ENCODE data around the gene LBX1. TPM values are rescaled to one million over a fixed set of nuclear protein-coding genes. Genes with fewer than 3 reads are reported as not detected.

The LBX1 gene
- total RNA-seq, 4 donors from 2014 or later, result not detected

DNA sequence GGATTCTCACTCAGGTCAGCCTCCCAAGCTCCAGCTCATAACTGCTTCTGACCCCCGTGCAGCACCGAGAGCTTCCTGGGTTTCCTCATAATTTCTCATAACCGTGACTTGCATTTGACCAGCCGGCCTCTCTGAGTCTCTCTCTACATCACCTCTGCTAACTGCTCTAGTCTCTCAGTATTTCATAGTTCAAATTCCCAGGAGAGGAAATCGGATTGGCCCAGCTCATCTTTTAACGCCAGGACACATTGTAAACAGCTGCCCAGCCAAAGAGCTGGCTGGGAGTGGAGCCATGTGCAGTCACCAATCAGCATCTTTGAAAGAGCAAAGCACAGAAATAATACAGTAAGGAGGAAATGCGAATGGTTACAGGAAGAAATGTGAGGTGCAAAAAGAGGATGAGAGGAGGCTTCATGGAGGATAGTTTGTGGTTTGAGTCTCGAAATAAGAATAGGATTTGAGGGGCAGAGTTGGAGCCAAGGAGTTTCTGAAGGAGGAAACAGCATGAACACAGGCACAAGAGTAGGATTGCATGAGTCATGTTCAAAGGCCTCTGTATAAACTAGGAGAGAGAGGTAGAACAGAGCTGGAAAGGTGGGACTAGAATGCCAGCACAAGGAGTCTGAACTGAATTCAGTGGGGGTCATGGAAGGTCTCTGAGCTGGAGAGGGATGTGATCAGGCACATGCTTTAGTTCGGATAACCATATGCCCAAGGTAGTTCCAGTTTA is 15.2 kb upstream of the LBX1 start:
- TF ChIP-seq, protein P1, sequence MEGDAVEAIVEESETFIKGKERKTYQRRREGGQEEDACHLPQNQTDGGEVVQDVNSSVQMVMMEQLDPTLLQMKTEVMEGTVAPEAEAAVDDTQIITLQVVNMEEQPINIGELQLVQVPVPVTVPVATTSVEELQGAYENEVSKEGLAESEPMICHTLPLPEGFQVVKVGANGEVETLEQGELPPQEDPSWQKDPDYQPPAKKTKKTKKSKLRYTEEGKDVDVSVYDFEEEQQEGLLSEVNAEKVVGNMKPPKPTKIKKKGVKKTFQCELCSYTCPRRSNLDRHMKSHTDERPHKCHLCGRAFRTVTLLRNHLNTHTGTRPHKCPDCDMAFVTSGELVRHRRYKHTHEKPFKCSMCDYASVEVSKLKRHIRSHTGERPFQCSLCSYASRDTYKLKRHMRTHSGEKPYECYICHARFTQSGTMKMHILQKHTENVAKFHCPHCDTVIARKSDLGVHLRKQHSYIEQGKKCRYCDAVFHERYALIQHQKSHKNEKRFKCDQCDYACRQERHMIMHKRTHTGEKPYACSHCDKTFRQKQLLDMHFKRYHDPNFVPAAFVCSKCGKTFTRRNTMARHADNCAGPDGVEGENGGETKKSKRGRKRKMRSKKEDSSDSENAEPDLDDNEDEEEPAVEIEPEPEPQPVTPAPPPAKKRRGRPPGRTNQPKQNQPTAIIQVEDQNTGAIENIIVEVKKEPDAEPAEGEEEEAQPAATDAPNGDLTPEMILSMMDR (IDR thresholded peaks at IDR 0.05), result no peak
- no peak for DNase-seq (ENCODE audit: low spot score)
- ATAC-seq (ENCODE audit: low FRiP score), result peak; percentile 26

DNA sequence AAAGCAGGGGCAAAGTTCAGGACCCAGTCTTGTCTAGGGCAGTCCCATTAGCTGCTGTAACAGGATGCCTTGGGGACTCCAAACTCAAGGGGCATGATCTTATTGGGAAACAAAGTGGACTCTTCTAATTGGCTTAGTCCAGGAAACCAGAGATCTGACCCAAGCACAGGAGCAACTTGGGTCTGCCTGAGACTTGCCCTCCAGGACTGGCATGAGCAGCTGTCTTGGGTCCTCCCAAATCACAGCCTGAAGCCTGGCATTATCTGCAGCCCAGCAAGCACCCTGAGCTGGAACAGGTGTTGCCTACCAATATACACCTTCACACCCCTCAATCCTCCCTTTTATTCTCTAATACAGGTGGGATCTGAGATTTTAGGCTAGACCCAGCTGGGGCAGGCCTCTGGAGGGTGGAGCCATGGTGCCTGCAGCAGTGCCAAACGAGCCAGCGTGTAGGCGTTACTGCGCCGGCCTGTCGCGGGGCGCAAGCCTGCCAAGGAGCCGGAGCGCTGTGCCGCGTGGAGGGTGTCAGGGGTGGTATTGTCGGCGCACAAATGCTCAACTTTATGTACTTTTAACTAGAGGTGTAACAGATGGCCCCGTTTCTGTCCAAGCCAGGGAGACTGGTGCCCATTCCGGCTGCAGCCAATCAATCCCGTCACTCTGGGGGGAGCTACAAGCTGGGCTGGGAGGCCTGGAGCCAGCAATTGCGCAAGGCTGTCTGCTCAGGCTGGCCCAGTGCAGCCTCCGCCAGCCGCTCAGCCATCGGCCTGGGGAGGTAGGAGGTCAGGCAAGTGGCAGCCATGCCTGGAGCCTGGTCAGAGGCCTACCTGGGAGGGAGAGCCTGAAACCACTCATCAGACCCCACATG is 12.8 kb upstream of the LBX1 start:
- peak; percentile 38 for ATAC-seq (ENCODE audit: low FRiP score)
- TF ChIP-seq, protein P1 (IDR thresholded peaks at IDR 0.05), result no peak
- DNase-seq (ENCODE audit: low spot score), result no peak

DNA sequence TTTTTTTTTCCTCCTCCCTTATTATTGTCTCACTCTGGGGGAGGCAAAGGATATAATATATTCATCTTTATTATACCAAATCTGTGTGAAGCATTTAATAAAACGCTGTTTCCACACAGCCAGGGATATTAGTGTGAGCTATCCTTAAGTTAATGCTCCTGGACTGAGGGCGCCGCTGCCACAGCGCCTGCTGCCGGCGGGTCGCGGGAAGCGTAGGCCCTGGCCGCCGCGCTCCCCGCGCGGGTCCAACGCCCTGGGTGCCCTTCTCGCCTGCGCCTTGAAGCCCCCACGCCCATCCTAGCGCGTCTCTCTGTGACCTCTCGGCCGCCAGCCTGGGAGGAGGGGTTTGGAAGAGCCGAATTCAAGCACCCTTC is 9.5 kb upstream of the LBX1 start:
- TF ChIP-seq, protein P1 (IDR thresholded peaks at IDR 0.05), result no peak
- DNase-seq (ENCODE audit: low spot score) (no peak), ATAC-seq (ENCODE audit: low FRiP score) (no peak)

DNA sequence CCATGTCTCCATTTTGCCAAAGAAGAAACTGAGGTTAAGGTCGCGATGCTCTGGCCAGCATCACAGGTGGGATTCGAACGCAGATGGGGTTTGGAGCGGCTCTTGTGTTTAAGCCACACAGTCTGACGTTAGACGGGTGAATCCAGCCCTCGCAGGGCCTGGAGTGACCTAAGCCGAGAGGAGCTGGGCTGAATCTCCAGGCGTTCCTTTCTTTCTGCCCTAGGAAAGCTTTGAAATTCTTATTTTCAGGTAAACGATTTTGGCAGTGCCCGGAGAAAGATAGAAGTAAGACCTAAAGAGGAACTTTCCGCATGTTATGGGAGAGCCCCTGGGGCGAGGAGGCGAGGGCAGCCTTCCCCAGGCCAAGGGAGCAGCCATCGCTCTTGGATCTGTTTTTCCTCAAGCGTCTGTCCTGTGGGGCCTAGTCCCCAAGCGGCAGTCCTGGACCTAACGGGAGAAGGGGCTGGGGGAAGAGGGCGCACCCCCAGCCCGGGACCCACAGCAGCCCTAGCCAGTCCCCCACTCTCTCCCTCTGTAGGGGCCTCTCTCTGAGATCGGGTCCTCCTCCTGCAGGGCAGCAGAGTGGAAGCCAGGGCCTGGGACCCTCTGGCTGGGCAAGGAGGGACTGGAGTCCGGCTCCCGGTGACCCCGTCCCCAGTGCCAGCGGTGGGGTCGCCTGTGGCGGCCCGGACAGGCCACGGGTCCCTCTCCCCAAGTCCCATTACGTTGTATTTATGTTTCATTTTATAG is 8.9 kb upstream of the LBX1 start:
- DNase-seq (ENCODE audit: low spot score), result no peak
- ATAC-seq (ENCODE audit: low FRiP score), result no peak

GRCh38 chr10:101237081-101237981 is 8.1 kb upstream of the LBX1 start:
- no peak for DNase-seq (ENCODE audit: low spot score)
- ATAC-seq (ENCODE audit: low FRiP score), result no peak
- TF ChIP-seq, protein P1 (IDR thresholded peaks at IDR 0.05), result no peak

More for the DNA sequence above, 8.9 kb upstream of the LBX1 start:
- TF ChIP-seq, protein P1 (IDR thresholded peaks at IDR 0.05), result no peak
